Measurements from ENCODE around the gene LGALS9. TPM values are rescaled to one million over a fixed set of nuclear protein-coding genes. Genes with fewer than 3 reads are reported as not detected.

LGALS9 gene
- total and polyA plus RNA-seq, 2 donors (not counting 1 experiment from before 2014, with no cell fraction given) = 65.9 to 197 TPM

GRCh38 chr17:27585153-27585681 lies 45.8 kb upstream of the LGALS9 start:
- H2AFZ ChIP-seq (ENCODE audit: insufficient read depth, low read depth, low read length, poor library complexity, severe bottlenecking) = no peak overlapping the region
- Mint-ChIP-seq H3K4me1 (peaks cover 11% of the 10 kb centered on the region), H3K27ac (no peak overlapping the region), H3K9me3 (ENCODE audit: insufficient read depth) (no peaks in the 10 kb centered on the region), H3K27me3 (no peaks in the 10 kb centered on the region), H3K4me3 (peak overlapping the region; percentile 26)
- CTCF ChIA-PET = interaction anchor here (1.3 to 1.7 kb wide), 3 partner anchors 15 to 235 kb away, joined by 3 to 9 read pairs (median 4); no protein-coding TSS in a partner anchor
- H4K20me1 ChIP-seq (ENCODE audit: control insufficient read depth, insufficient read depth, low read length, poor library complexity, severe bottlenecking) = no peaks in the 10 kb centered on the region
- intact Hi-C loops (cut with micrococcal nuclease) = no loop called here
- TF ChIP-seq CTCF (IDR thresholded peaks at IDR 0.05) (no peak), EZH2 (IDR thresholded peaks at IDR 0.05; ENCODE audit: borderline replicate concordance, insufficient read depth, low read depth, low read length, poor library complexity, severe bottlenecking) (no peak)
- H3K9me3 ChIP-seq (ENCODE audit: control extremely low read depth in 1 of 3, control insufficient read depth in 2 of 3, insufficient read depth in 1 of 3, low read length in 2 of 3) = no peaks in the 10 kb centered on the region
- no peaks in the 10 kb centered on the region for H3K79me2 ChIP-seq (ENCODE audit: control insufficient read depth, insufficient read depth, low read length)
- peaks cover 0 to 12% of the 10 kb centered on the region in 2 experiments for H3K36me3 ChIP-seq (replicated peaks in 1 of 2; ENCODE audit: control extremely low read depth in 1 of 2, control insufficient read depth in 1 of 2, extremely low read depth in 1 of 2, insufficient read depth in 2 of 2, low read length in 1 of 2)
- no peak overlapping the region for H3K4me3 ChIP-seq (ENCODE audit: control extremely low read depth in 1 of 5, extremely low read depth in 1 of 5, insufficient read depth in 1 of 5, low read depth in 2 of 5, low read length in 4 of 5)
- DNase-seq (peak; percentile 40), ATAC-seq (ENCODE audit: low read depth) (peak; percentile 82)
- H3K27me3 ChIP-seq (replicated peaks in 1 of 4; ENCODE audit: control extremely low read depth in 1 of 4, control insufficient read depth in 3 of 4, insufficient read depth in 4 of 4, low read length in 3 of 4) = no peaks in the 10 kb centered on the region
- WGBS (ENCODE audit: insufficient coverage) = 84% methylated on average over 5 of the region's 9 CpGs
- no peak overlapping the region for H3K4me2 ChIP-seq (replicated peaks; ENCODE audit: low read depth, low read length, poor library complexity, severe bottlenecking)
- no peak overlapping the region for H3K27ac ChIP-seq (ENCODE audit: low read length in 2 of 2)
- H3K9ac ChIP-seq (ENCODE audit: low read length) = no peak overlapping the region
- H3K4me1 ChIP-seq (ENCODE audit: control insufficient read depth in 2 of 2, insufficient read depth in 2 of 2, low read length in 2 of 2) = peaks cover 0 to 14% of the 10 kb centered on the region in 2 donors
- POLR2A ChIA-PET = no interaction called here

- Mint-ChIP-seq H3K27me3 (no peaks in the 10 kb centered on the region), H3K9me3 (ENCODE audit: insufficient read depth) (no peaks in the 10 kb centered on the region), H3K4me1 (peaks cover 11% of the 10 kb centered on the region), H3K27ac (no peak overlapping the region), H3K4me3 (no peak overlapping the region)
- DNase-seq (no peak), ATAC-seq (ENCODE audit: low read depth) (no peak)
- ChIA-PET POLR2A (no interaction called here), CTCF (interaction anchor here (1.3 to 1.7 kb wide), 3 partner anchors 14 to 236 kb away, joined by 3 to 9 read pairs (median 4); no protein-coding TSS in a partner anchor)
- no peak for TF ChIP-seq EZH2 (IDR thresholded peaks at IDR 0.05; ENCODE audit: borderline replicate concordance, insufficient read depth, low read depth, low read length, poor library complexity, severe bottlenecking)
- no peak for TF ChIP-seq CTCF (IDR thresholded peaks at IDR 0.05)
- intact Hi-C loops (cut with micrococcal nuclease) = no loop called here
- H3K9ac ChIP-seq (ENCODE audit: low read length) = no peak overlapping the region
- no peak overlapping the region for H3K4me3 ChIP-seq (ENCODE audit: control extremely low read depth in 1 of 5, extremely low read depth in 1 of 5, insufficient read depth in 1 of 5, low read depth in 2 of 5, low read length in 4 of 5)
- no peak overlapping the region for H3K27ac ChIP-seq (ENCODE audit: low read length in 2 of 2)
- no peaks in the 10 kb centered on the region for H3K9me3 ChIP-seq (ENCODE audit: control extremely low read depth in 1 of 3, control insufficient read depth in 2 of 3, insufficient read depth in 1 of 3, low read length in 2 of 3)
- H3K4me2 ChIP-seq (replicated peaks; ENCODE audit: low read depth, low read length, poor library complexity, severe bottlenecking) = no peak overlapping the region
- peaks cover 0 to 12% of the 10 kb centered on the region in 2 experiments for H3K36me3 ChIP-seq (replicated peaks in 1 of 2; ENCODE audit: control extremely low read depth in 1 of 2, control insufficient read depth in 1 of 2, extremely low read depth in 1 of 2, insufficient read depth in 2 of 2, low read length in 1 of 2)
- H3K79me2 ChIP-seq (ENCODE audit: control insufficient read depth, insufficient read depth, low read length) = no peaks in the 10 kb centered on the region
- H2AFZ ChIP-seq (ENCODE audit: insufficient read depth, low read depth, low read length, poor library complexity, severe bottlenecking) = no peak overlapping the region
- WGBS (ENCODE audit: insufficient coverage) = 98% methylated on average over 5 of the region's 5 CpGs
- peaks cover 0 to 14% of the 10 kb centered on the region in 2 donors for H3K4me1 ChIP-seq (ENCODE audit: control insufficient read depth in 2 of 2, insufficient read depth in 2 of 2, low read length in 2 of 2)
- no peaks in the 10 kb centered on the region for H3K27me3 ChIP-seq (replicated peaks in 1 of 4; ENCODE audit: control extremely low read depth in 1 of 4, control insufficient read depth in 3 of 4, insufficient read depth in 4 of 4, low read length in 3 of 4)
- H4K20me1 ChIP-seq (ENCODE audit: control insufficient read depth, insufficient read depth, low read length, poor library complexity, severe bottlenecking) = no peaks in the 10 kb centered on the region
Observed at GRCh38 chr17:27585792-27586191, 45.2 kb upstream of the LGALS9 start.
